Kidney (tissue), 14 donors: ENCODE data around the gene HAND2. TPM values are rescaled to one million over a fixed set of nuclear protein-coding genes. Genes with fewer than 3 reads are reported as not detected.

Experiments used
- DNase-seq, 5 donors: peaks; one replicate each; pipeline ENCODE4 v3.0.0-alpha.2; 2013 to 2020
- FAIRE-seq: peaks from 2 replicates; lab custom pipeline; 2012; peaks lifted over from hg19 to GRCh38; lab: Jason Lieb, UNC
- H3K27ac ChIP-seq, 2 donors: one replicate each; pipeline ENCODE4 v1.7.0; 2013; ENCODE audit warnings: low read depth in 2 of 2, low read length in 2 of 2, inconsistent platforms in 1 of 2
- H3K27me3 ChIP-seq: one replicate; pipeline ENCODE4 v1.7.1; 2013; ENCODE audit warnings: low read length, inconsistent platforms; ENCODE audit not compliant: control insufficient read depth, insufficient read depth
- H3K36me3 ChIP-seq, 3 donors: one replicate each; pipeline versions ENCODE4 v1.7.0 to v1.7.1; 2013; ENCODE audit warnings: low read length in 3 of 3, control low read depth in 1 of 3, inconsistent platforms in 1 of 3; ENCODE audit not compliant: insufficient read depth in 3 of 3, control insufficient read depth in 2 of 3
- H3K4me1 ChIP-seq, 3 donors: one replicate each; pipeline versions ENCODE4 v1.7.0 to v1.7.1; 2013; ENCODE audit warnings: low read length in 3 of 3, inconsistent platforms in 1 of 3, low read depth in 1 of 3; ENCODE audit not compliant: control insufficient read depth in 2 of 3, insufficient read depth in 2 of 3
- H3K4me3 ChIP-seq, 3 donors: one replicate each; pipeline versions ENCODE4 v1.7.0 to v1.8.1; 2013; ENCODE audit warnings: low read length in 3 of 3, control low read depth in 1 of 3, inconsistent platforms in 1 of 3
- H3K9ac ChIP-seq, 3 donors: one replicate each; pipeline versions ENCODE4 v1.7.0 to v1.7.1; 2013; ENCODE audit warnings: low read length in 3 of 3, control low read depth in 1 of 3, inconsistent platforms in 1 of 3
- H3K9me3 ChIP-seq, 3 donors: one replicate each; pipeline versions ENCODE4 v1.7.0 to v1.7.1; 2013; ENCODE audit warnings: low read length in 3 of 3, control low read depth in 1 of 3, inconsistent platforms in 1 of 3; ENCODE audit not compliant: control insufficient read depth in 2 of 3, insufficient read depth in 1 of 3
- intact Hi-C: fragments of 100-400 bp; cut with DNase I; formaldehyde crosslinking; loops from one replicate; pipeline ENCODE4 v1.11.1; 2022
- polyA plus RNA-seq: library from polyadenylated mRNA; stranded (reverse); fragments of 350-450 nt; fragmentation: Illumina TruSeq; extraction: RNeasy Lipid Tissue Mini Kit (QIAGEN cat#74804); gene quantifications from one replicate; pipeline ENCODE4 v1.2.3, GENCODE V29; 2014; ENCODE audit warnings: low read depth, low replicate concordance; ENCODE audit not compliant: insufficient read depth
- total RNA-seq: library from RNA; stranded (reverse); fragmentation: NEBNext Ultra II Directional; extraction: Animal tissue kit (Norgen Biotek cat#: 25700); gene quantifications from one replicate; pipeline ENCODE4 v1.2.1, GENCODE V29; 2021
- TF ChIP-seq, protein P1 (sequence below): IDR thresholded peaks from 3 replicates; pipeline ENCODE4 v1.5.1; 2012; ENCODE audit warnings: mild to moderate bottlenecking, moderate library complexity, borderline replicate concordance; ENCODE audit not compliant: insufficient read depth; ENCODE audit errors: extremely low read depth
- donor health status: control.
- donor health status: control.
- donor health status: control.
- donor health status: control.
- donor health status: control.
- donor health status: DM: yes; HTN: yes; CAD: no.
- donor health status: Normal renal cell carcinoma (clear cell type).

HAND2 gene
- total and polyA plus RNA-seq, 2 donors from 2014 or later = 0.31 TPM; not detected in 1

DNA sequence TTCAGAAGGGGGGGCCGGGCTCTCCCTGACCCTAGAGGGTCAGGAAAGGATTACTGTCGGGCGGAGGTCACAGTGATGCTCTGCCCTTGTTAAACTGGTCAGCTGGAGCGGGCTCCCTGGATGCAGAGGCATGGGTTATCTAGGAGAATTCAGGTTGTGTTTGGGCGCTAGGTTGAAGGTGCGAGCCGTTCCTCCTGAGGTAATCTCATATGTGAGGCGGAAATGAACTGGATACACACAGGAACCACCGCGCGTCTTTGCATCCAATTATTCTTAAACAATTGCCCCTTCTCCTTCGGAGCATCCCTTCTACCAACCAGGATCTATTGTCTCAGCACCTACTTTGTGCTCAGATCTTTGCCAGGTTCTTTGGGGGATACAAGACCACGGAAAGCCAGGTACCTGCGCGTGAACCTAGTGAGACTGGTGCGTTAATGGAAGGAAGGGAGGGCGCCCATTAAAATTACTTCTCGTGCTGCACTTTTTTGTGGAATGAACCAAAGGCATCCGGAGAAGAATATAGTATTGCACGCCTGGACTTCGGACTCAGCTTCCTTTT, 28.4 kb downstream of the HAND2 start:
- peaks cover 0 to 4% (median 0%) of the 10 kb centered on the region in 3 donors for H3K9me3 ChIP-seq
- TF ChIP-seq, protein P1, sequence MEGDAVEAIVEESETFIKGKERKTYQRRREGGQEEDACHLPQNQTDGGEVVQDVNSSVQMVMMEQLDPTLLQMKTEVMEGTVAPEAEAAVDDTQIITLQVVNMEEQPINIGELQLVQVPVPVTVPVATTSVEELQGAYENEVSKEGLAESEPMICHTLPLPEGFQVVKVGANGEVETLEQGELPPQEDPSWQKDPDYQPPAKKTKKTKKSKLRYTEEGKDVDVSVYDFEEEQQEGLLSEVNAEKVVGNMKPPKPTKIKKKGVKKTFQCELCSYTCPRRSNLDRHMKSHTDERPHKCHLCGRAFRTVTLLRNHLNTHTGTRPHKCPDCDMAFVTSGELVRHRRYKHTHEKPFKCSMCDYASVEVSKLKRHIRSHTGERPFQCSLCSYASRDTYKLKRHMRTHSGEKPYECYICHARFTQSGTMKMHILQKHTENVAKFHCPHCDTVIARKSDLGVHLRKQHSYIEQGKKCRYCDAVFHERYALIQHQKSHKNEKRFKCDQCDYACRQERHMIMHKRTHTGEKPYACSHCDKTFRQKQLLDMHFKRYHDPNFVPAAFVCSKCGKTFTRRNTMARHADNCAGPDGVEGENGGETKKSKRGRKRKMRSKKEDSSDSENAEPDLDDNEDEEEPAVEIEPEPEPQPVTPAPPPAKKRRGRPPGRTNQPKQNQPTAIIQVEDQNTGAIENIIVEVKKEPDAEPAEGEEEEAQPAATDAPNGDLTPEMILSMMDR = no peak
- peaks cover 0 to 4% (median 0%) of the 10 kb centered on the region in 3 donors for H3K4me1 ChIP-seq
- no peaks in the 10 kb centered on the region for H3K36me3 ChIP-seq
- H3K9ac ChIP-seq = no peak overlapping the region
- DNase-seq = no peak
- intact Hi-C loops = no loop called here
- no peak for FAIRE-seq
- no peak overlapping the region for H3K27ac ChIP-seq
- H3K27me3 ChIP-seq = peaks cover 58% of the 10 kb centered on the region
- H3K4me3 ChIP-seq = no peak overlapping the region

DNA sequence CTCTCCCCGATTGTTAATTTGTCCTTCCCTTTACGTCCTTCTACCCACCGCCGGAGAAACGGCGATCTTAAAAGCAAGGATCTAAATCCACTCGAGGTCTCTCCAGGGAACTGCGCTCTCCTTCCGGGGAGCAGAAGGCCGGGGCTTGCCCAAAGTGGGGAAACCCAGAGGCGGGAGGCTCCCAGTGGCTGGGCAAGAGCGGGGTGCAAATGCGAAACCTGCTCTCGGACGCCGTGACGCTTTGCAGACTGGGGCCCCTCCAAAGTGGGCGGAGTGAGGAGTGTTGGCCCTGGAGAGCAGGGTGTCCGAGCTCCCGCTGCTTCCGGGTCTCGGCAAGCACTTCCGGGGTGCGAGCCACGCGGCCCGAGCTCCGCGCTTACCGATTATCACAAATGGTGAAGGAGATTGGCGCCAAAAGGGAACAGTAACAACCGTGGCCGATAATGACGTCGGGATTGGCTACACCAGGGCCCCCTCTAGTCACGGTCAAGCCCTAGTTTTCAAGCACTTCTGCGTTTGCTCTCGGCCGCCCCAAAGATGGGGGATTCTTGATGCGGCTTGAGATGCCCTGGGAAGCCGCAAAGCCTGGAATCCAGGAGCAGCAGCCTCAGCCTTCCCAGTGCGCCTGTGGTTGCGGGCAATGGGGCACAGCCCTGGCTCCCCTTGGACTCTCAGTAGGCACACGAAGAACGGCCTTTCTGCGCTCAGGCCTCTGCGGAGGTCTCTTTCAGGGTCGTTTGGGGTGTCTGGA, 29.0 kb downstream of the HAND2 start:
- Histone ChIP-seq H3K9me3 (peaks cover 0 to 4% (median 0%) of the 10 kb centered on the region in 3 donors), H3K27me3 (peaks cover 52% of the 10 kb centered on the region), H3K4me3 (peak overlapping the region in 2 of 3 donors; percentile 50 to 53), H3K36me3 (no peaks in the 10 kb centered on the region), H3K4me1 (peaks cover 0 to 4% (median 0%) of the 10 kb centered on the region in 3 donors), H3K27ac (no peak overlapping the region), H3K9ac (no peak overlapping the region)
- intact Hi-C loops = no loop called here
- DNase-seq (peak in 2 of 5 donors; percentile 38 to 67), FAIRE-seq (no peak)
- TF ChIP-seq, protein P1 = no peak

DNA sequence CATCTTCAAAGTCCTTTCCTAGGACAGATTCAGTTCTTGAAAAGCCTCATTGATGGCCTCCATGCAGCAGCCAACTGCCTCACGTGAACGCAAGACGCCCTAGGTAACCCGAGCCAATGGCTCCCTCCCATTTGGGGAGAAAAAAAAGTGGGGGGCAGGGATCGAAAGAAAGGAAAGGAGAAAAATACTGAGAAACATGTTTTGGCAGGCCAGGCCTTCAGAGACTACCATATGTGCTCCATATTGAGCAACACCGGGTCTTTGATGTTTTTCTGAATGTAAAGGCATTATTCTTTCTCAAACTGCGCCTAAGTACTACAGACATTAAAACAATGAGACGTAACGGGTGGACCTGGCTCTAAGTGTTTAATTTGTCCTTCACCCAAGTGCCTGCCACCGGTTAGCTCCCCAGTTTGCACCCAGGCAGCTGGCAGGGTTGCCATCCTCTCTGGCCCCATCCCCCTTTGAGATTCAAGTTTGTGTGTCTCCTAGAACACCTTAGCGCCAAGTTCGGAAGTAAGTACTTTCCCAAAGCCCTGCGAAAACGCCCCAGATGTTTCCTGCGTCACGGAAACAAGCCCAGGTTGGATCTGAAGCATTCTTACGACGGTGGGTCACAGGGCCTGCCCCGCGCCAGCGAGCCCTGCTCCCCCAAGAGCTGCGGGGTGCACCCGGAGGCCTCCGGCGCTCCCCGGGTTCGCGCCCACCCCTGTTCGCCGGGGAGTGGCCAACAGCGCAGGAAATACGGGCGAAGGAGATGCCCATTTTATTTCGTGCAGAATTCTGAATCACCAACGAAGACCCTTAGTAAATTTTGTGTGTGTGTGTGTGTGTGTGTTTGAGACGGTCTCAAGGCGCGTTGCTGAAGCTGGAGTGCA, 30.1 kb downstream of the HAND2 start:
- Histone ChIP-seq H3K27me3 (peaks cover 41% of the 10 kb centered on the region), H3K27ac (no peak overlapping the region), H3K9me3 (peaks cover 0 to 4% (median 0%) of the 10 kb centered on the region in 3 donors), H3K4me1 (peaks cover 0 to 4% (median 0%) of the 10 kb centered on the region in 3 donors), H3K36me3 (no peaks in the 10 kb centered on the region), H3K9ac (no peak overlapping the region), H3K4me3 (no peak overlapping the region)
- FAIRE-seq = no peak
- peak in 1 of 5 donors; percentile 39 for DNase-seq
- intact Hi-C loops = no loop called here
- TF ChIP-seq, protein P1 = no peak
